HG03565 (cell line): Measurements from ENCODE around the gene CLEC14A.

Experiments
- ATAC-seq: cut with Tn5 transposase; IDR thresholded peaks from one replicate; pipeline ENCODE4 v1.9.1; 2021; ENCODE audit warnings: mild to moderate bottlenecking, moderate library complexity; ENCODE audit not compliant: unreplicated experiment

CLEC14A gene

GRCh38 chr14:38248321-38249028 lies 7.4 kb downstream of the CLEC14A start:
- ATAC-seq = no peak

- ATAC-seq = no peak
Measured at GRCh38 chr14:38243696-38244240, 12.1 kb downstream of the CLEC14A start.

GRCh38 chr14:38238878-38239277 lies 17.0 kb downstream of the CLEC14A start:
- ATAC-seq = no peak

- ATAC-seq = no peak
Measured at GRCh38 chr14:38238332-38238731, 17.6 kb downstream of the CLEC14A start.

- no peak for ATAC-seq
Measured at GRCh38 chr14:38233218-38233617, 22.7 kb downstream of the CLEC14A start.

GRCh38 chr14:38226366-38226765 lies 29.5 kb downstream of the CLEC14A start:
- no peak for ATAC-seq

- no peak for ATAC-seq
Measured at GRCh38 chr14:38225946-38226345, 29.9 kb downstream of the CLEC14A start.

GRCh38 chr14:38224338-38224737 lies 31.6 kb downstream of the CLEC14A start:
- no peak for ATAC-seq

GRCh38 chr14:38221077-38221476 lies 34.8 kb downstream of the CLEC14A start:
- no peak for ATAC-seq

GRCh38 chr14:38217553-38217952 lies 38.3 kb downstream of the CLEC14A start:
- ATAC-seq = no peak

- ATAC-seq = no peak
Measured at GRCh38 chr14:38213001-38213400, 42.9 kb downstream of the CLEC14A start.

- ATAC-seq = no peak
Measured at GRCh38 chr14:38212111-38212510, 43.8 kb downstream of the CLEC14A start.

GRCh38 chr14:38211255-38211735 lies 44.6 kb downstream of the CLEC14A start:
- no peak for ATAC-seq

GRCh38 chr14:38210587-38211216 lies 45.2 kb downstream of the CLEC14A start:
- ATAC-seq = no peak

GRCh38 chr14:38209572-38210557 lies 46.0 kb downstream of the CLEC14A start:
- no peak for ATAC-seq

GRCh38 chr14:38208618-38209562 lies 47.0 kb downstream of the CLEC14A start:
- no peak for ATAC-seq

GRCh38 chr14:38207736-38208617 lies 47.9 kb downstream of the CLEC14A start, which contains the start of gene SSTR1:
Gene SSTR1, plus strand, starts transcription at chr14:38207904. Its CDS starts 1,486 bp downstream, at chr14:38209390.
- ATAC-seq = no peak

- ATAC-seq = no peak
Measured at GRCh38 chr14:38207377-38207735, 48.5 kb downstream of the CLEC14A start.
